Lung (tissue), 12 donors: ENCODE results near the gene TSPAN18. TPM values are rescaled to one million over a fixed set of nuclear protein-coding genes. Genes with fewer than 3 reads are reported as not detected.

Experiments used
- ATAC-seq: fragments of 200-7000 bp; cut with Tn5 transposase; one replicate; pipeline ENCODE4 v1.9.1; 2020; ENCODE audit warnings: moderate number of reproducible peaks; ENCODE audit not compliant: insufficient read depth, low FRiP score
- DNase-seq, 3 donors: peaks; one replicate each; pipeline ENCODE4 v3.0.0-alpha.2; 2013 to 2017
- H3K27ac ChIP-seq, 2 donors: one replicate each; pipeline ENCODE4 v1.5.1; 2013; ENCODE audit warnings: mild to moderate bottlenecking in 2 of 2, moderate library complexity in 2 of 2, control low read depth in 1 of 2, inconsistent platforms in 1 of 2, low read depth in 1 of 2, low read length in 1 of 2
- H3K27me3 ChIP-seq, 3 donors: one replicate each; pipeline ENCODE4 v1.5.1; 2013; ENCODE audit warnings: low read length in 2 of 3; ENCODE audit not compliant: control insufficient read depth in 3 of 3, insufficient read depth in 3 of 3
- H3K36me3 ChIP-seq, 4 donors: one replicate each; pipeline ENCODE4 v1.5.1; 2013; ENCODE audit warnings: low read length in 4 of 4, mild to moderate bottlenecking in 1 of 4, moderate library complexity in 1 of 4; ENCODE audit not compliant: control insufficient read depth in 4 of 4, insufficient read depth in 4 of 4
- H3K4me1 ChIP-seq, 5 donors: one replicate each; pipeline ENCODE4 v1.5.1; 2013; ENCODE audit warnings: low read length in 5 of 5, mild to moderate bottlenecking in 2 of 5, moderate library complexity in 1 of 5; ENCODE audit not compliant: control insufficient read depth in 5 of 5, insufficient read depth in 5 of 5
- H3K4me3 ChIP-seq: one replicate; pipeline ENCODE4 v1.5.1; 2013; ENCODE audit warnings: mild to moderate bottlenecking, control low read depth, moderate library complexity
- H3K9ac ChIP-seq, 2 donors: one replicate each; pipeline ENCODE4 v1.5.1; 2013; ENCODE audit warnings: low read length in 2 of 2, control low read depth in 1 of 2; ENCODE audit not compliant: insufficient read depth in 1 of 2
- H3K9me3 ChIP-seq, 4 donors: one replicate each; pipeline ENCODE4 v1.5.1; 2013; ENCODE audit warnings: low read length in 3 of 4, mild to moderate bottlenecking in 1 of 4, moderate library complexity in 1 of 4; ENCODE audit not compliant: control insufficient read depth in 4 of 4, insufficient read depth in 3 of 4
- CTCF ChIP-seq: IDR thresholded peaks from 2 replicates; pipeline ENCODE4 v1.5.1; 2012; ENCODE audit warnings: mild to moderate bottlenecking; ENCODE audit errors: control extremely low read depth, extremely low read depth
- WGBS, 2 donors: extraction: QIAGEN DNeasy Blood & Tissue Kit; methylation state at CpG; one replicate each; pipeline ENCODE4 v1.1.7; 2013; 5-methylcytosine and 5-hydroxymethylcytosine counted together
- polyA plus RNA-seq, 2 donors: library from polyadenylated mRNA; stranded (reverse); fragments of 200-250 nt; gene quantifications; one replicate each; pipeline ENCODE4 v1.2.1, GENCODE V29; 2013
- total RNA-seq, 2 donors: library from RNA; depleted of rRNA in 1 of 2; stranded (reverse); fragments of >200 nt in 1 of 2; gene quantifications; one replicate each; pipeline ENCODE4 v1.2.1, GENCODE V29; 2014 to 2021
- donor health status: control.
- donor health status: control.
- donor health status: Bipolar disorder and iron deficiency.
- donor health status: healthy.
- donor health status: DM: yes; HTN: yes; CAD: no.

Gene TSPAN18
- total and polyA plus RNA-seq, 4 donors = 8.3 to 40.7 (median 21.4) TPM

- no peaks in the 10 kb centered on the region for H3K9me3 ChIP-seq
- ATAC-seq (no peak), DNase-seq (no peak)
- peaks cover 0 to 23% (median 2%) of the 10 kb centered on the region in 4 donors for H3K36me3 ChIP-seq
- TF ChIP-seq CTCF = no peak
- H3K27me3 ChIP-seq = no peaks in the 10 kb centered on the region
- 89 to 90% methylated on average over 19 of the region's 19 CpGs for WGBS, 2 donors
- peaks cover 0 to 12% (median 7%) of the 10 kb centered on the region in 5 donors for H3K4me1 ChIP-seq
- H3K4me3 ChIP-seq = no peak overlapping the region
- H3K27ac ChIP-seq = no peak overlapping the region
- no peak overlapping the region for H3K9ac ChIP-seq
Measured at GRCh38 chr11:44938066-44938691, 211.4 kb downstream of the TSPAN18 start.

DNA sequence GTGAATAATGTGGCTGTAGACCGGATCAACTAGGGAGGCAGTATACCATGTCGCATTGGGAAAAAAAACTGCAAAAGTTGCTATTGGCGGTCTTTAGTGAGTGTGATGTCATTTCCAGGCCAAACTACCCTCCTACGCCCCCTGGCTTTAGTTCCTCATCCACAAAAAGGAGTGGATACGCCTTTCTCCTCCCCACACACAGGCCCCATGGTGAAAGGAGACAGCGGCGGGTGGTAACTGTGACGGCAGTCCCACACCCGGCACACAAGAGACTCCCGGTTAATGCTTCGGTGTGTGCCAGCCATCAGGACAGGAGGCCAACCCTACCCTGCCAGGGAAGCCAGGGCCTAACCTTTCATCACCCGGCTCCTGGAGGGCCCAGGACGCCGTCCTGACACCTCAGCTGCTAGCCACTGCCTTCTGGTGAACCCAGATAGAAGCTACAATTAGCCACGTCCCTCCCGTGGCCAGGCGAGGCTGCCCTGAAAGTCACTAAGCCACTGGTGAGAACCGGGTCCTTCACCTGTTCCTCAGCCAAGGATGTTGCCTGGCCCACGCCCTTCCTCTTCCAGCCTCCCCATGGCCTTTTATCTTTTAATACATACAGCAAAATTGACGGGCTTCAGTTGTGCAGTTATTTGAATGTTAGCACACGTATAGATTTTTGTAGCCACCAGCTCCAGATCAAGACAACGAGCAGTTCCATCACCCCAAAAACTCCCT lies 213.1 kb downstream of the TSPAN18 start:
- Histone ChIP-seq H3K36me3 (peaks cover 0 to 7% (median 2%) of the 10 kb centered on the region in 4 donors), H3K9ac (no peak overlapping the region), H3K4me1 (peaks cover 0 to 25% (median 7%) of the 10 kb centered on the region in 5 donors), H3K27me3 (no peaks in the 10 kb centered on the region), H3K27ac (no peak overlapping the region), H3K4me3 (no peak overlapping the region), H3K9me3 (no peaks in the 10 kb centered on the region)
- ATAC-seq = no peak
- peak; percentile 56 to 70 (median 63) for DNase-seq
- 68 to 76% methylated on average over 22 of the region's 22 CpGs for WGBS, 2 donors
- no peak for TF ChIP-seq CTCF

- no peak overlapping the region for H3K4me3 ChIP-seq
- no peak for TF ChIP-seq CTCF
- no peak overlapping the region for H3K9ac ChIP-seq
- no peaks in the 10 kb centered on the region for H3K27me3 ChIP-seq
- peaks cover 0 to 3% (median 0%) of the 10 kb centered on the region in 4 donors for H3K36me3 ChIP-seq
- H3K4me1 ChIP-seq = peaks cover 0 to 27% (median 7%) of the 10 kb centered on the region in 5 donors
- no peaks in the 10 kb centered on the region for H3K9me3 ChIP-seq
- WGBS, 2 donors = 79 to 93% methylated on average over 7 of the region's 7 CpGs
- H3K27ac ChIP-seq = no peak overlapping the region
- DNase-seq (peak in 1 of 3 donors; percentile 47), ATAC-seq (no peak)
Measured at GRCh38 chr11:44940404-44940803, 213.6 kb downstream of the TSPAN18 start.
